Ectodermal cell (in vitro differentiated cells): Measurements from ENCODE around the gene ZNF362.

ENCODE experiments used
- H3K27ac ChIP-seq: 2 replicates; pipeline ENCODE4 v1.7.0; 2013; ENCODE audit warnings: mild to moderate bottlenecking, low read depth, low read length; ENCODE audit not compliant: insufficient read depth, poor library complexity, severe bottlenecking
- H3K27me3 ChIP-seq: 2 replicates; pipeline ENCODE4 v1.7.0; 2013; ENCODE audit warnings: mild to moderate bottlenecking, low read length; ENCODE audit not compliant: insufficient read depth, control insufficient read depth, poor library complexity, severe bottlenecking
- H3K36me3 ChIP-seq: one replicate; pipeline ENCODE4 v1.7.0; 2013; ENCODE audit warnings: low read length; ENCODE audit not compliant: control insufficient read depth, insufficient read depth
- H3K4me1 ChIP-seq: one replicate; pipeline ENCODE4 v1.7.0; 2013; ENCODE audit warnings: low read length; ENCODE audit not compliant: control insufficient read depth, insufficient read depth
- H3K4me3 ChIP-seq: 2 replicates; pipeline ENCODE4 v1.7.0; 2013; ENCODE audit warnings: low read depth, low read length, control low read depth; ENCODE audit not compliant: insufficient read depth
- H3K9me3 ChIP-seq: 2 replicates; pipeline ENCODE4 v1.7.0; 2013; ENCODE audit warnings: mild to moderate bottlenecking, low read length, moderate library complexity; ENCODE audit not compliant: control insufficient read depth
- WGBS, 2 experiments: methylation state at CpG; one replicate each; pipeline ENCODE4 v1.1.7; 2013; ENCODE audit warnings: missing lambda C conversion rate in 2 of 2; 5-methylcytosine and 5-hydroxymethylcytosine counted together

ZNF362 gene

DNA sequence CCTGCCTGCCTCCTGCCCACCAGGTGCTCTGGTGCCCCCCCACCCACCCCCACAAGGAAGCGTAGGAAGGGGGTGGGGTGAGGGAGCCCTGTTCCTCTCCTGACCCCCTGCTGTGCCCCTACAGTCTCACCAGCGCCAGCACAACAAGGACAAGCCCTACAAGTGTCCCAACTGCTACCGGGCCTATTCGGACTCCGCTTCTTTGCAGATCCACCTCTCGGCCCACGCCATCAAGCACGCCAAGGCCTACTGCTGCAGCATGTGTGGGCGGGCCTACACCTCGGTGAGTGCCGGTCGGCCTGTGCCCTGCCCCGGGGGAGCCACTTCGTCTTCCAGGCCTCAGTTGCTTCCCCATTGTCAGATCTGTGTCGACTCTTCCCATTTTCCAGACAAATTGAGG, 38.7 kb downstream of the ZNF362 start:
- peaks cover 20% of the 10 kb centered on the region for H3K36me3 ChIP-seq
- WGBS, 2 experiments = 85 to 88% methylated on average over 15 of the region's 15 CpGs
- H3K27ac ChIP-seq = no peak overlapping the region
- H3K9me3 ChIP-seq = no peaks in the 10 kb centered on the region
- no peaks in the 10 kb centered on the region for H3K4me1 ChIP-seq
- H3K4me3 ChIP-seq = no peak overlapping the region
- H3K27me3 ChIP-seq = no peaks in the 10 kb centered on the region

GRCh38 chr1:33295450-33296081, 39.3 kb downstream of the ZNF362 start:
- H3K4me3 ChIP-seq = no peak overlapping the region
- H3K27ac ChIP-seq = no peak overlapping the region
- no peaks in the 10 kb centered on the region for H3K4me1 ChIP-seq
- H3K36me3 ChIP-seq = peaks cover 20% of the 10 kb centered on the region
- H3K27me3 ChIP-seq = no peaks in the 10 kb centered on the region
- no peaks in the 10 kb centered on the region for H3K9me3 ChIP-seq
- WGBS, 2 experiments = 49 to 55% methylated on average over 12 of the region's 12 CpGs

DNA sequence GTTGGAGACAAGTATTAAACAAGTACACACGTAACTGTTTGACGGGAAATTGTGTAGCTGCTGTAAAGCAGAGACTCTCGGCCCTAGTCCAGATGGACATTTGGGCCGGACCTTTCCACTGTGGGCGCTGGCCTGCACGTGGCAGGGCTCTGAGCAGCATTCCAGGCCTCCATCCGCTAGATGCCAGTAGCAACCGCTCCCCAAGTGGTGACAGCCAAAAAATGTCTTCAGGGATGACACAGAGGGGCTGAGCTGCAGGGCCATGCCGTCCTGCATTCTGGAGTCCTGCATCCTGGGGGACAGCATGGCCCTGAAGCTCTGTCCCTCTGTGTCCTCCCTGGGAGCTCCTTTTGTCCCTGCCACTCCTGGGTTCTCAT, 39.8 kb downstream of the ZNF362 start:
- Histone ChIP-seq H3K4me1 (no peaks in the 10 kb centered on the region), H3K4me3 (no peak overlapping the region), H3K27me3 (no peaks in the 10 kb centered on the region), H3K9me3 (no peaks in the 10 kb centered on the region), H3K36me3 (peaks cover 20% of the 10 kb centered on the region), H3K27ac (no peak overlapping the region)
- 95% methylated on average over 9 of the region's 9 CpGs for WGBS, 2 experiments

DNA sequence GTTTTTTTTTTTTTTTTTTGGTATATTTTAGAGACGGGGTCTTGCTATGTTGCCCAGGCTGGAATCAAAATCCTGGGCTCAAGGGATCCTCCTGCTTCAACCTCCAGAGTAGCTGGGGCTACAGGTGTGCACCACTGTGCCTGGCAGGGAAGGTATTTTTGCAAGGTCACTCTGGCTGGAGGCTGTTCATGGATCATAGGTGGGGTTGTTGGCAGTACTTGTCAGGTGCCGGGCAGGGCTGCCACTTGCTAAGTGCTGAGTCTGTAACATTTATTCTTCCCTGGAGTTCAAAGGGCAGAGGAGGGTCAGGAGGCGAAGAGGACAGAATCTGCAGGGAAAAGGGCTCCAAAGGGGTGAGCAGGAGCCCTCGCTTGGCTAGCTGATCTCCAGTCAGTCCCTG, 40.5 kb downstream of the ZNF362 start:
- no peak overlapping the region for H3K27ac ChIP-seq
- 93 to 94% methylated on average over 4 of the region's 4 CpGs for WGBS, 2 experiments
- no peaks in the 10 kb centered on the region for H3K4me1 ChIP-seq
- no peak overlapping the region for H3K4me3 ChIP-seq
- no peaks in the 10 kb centered on the region for H3K27me3 ChIP-seq
- no peaks in the 10 kb centered on the region for H3K9me3 ChIP-seq
- peaks cover 20% of the 10 kb centered on the region for H3K36me3 ChIP-seq

DNA sequence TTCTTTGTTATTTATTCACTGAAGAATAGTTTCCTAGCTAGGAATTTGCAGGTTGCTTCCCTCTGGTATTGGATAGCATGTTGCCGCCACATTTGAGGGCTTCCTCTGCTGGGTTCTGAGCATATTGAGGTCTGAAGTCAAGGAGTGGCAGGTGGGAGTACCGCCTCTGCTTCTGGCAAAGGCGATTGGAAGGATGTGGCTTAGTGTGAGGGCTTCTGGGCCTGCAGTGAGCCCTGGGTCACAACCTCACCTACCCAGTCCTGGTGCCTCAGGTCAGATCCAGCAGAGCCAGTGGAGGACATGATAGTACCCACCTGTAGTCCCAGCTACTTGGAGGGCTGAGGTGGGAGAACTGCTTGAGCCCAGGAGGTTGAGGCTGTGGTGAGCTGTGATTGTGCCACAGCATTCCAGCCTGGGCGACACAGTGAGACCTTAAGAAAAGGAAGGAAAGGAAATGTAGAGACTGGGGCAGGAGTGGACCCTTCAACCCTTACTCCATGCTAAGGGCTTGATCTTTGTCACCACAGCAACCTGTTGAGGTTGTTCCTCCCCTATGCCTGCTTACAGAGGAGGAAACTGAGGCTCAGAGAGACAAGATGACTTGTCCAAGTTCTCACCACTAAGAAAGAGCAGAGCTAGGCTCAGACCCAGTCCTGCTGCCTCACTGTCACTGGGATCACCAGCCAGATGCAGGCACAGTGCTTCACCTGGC, 41.8 kb downstream of the ZNF362 start:
- H3K36me3 ChIP-seq = peaks cover 24% of the 10 kb centered on the region
- WGBS, 2 experiments = 92 to 94% methylated on average over 4 of the region's 4 CpGs
- H3K27ac ChIP-seq = no peak overlapping the region
- H3K4me3 ChIP-seq = no peak overlapping the region
- H3K9me3 ChIP-seq = no peaks in the 10 kb centered on the region
- no peaks in the 10 kb centered on the region for H3K4me1 ChIP-seq
- H3K27me3 ChIP-seq = no peaks in the 10 kb centered on the region

- Histone ChIP-seq H3K27me3 (no peaks in the 10 kb centered on the region), H3K9me3 (no peaks in the 10 kb centered on the region), H3K4me1 (no peaks in the 10 kb centered on the region), H3K4me3 (no peak overlapping the region), H3K27ac (no peak overlapping the region), H3K36me3 (peaks cover 23% of the 10 kb centered on the region)
- 83% methylated on average over 18 of the region's 18 CpGs for WGBS, 2 experiments
Measured at GRCh38 chr1:33298623-33299277, 42.5 kb downstream of the ZNF362 start.

GRCh38 chr1:33299461-33300155, 43.3 kb downstream of the ZNF362 start:
- no peak overlapping the region for H3K27ac ChIP-seq
- H3K9me3 ChIP-seq = no peaks in the 10 kb centered on the region
- H3K4me3 ChIP-seq = no peak overlapping the region
- whole genome bisulfite sequencing, 2 experiments = 91 to 92% methylated on average over 10 to 15 of the region's 15 CpGs
- no peaks in the 10 kb centered on the region for H3K4me1 ChIP-seq
- peaks cover 18% of the 10 kb centered on the region for H3K36me3 ChIP-seq
- no peaks in the 10 kb centered on the region for H3K27me3 ChIP-seq

DNA sequence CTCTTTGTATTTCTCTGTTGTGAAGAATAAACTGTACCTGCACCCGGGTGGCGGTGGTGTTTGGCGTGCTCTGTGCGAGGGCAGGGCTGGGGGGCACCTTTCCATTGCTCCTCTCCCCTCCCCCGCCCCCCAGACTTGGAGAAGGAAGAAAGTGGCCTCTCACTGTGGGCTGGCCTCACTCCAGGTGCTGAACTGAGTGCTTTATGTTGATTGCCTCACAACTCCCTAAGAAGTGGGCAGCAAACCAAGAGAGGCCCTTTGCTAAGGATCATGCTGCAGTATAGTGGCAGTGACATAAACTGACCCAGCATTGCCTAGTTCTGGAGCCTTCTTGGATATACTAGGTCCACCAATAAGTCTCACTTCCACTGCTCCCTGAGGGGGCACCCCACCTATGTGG, 44.4 kb downstream of the ZNF362 start:
- H3K36me3 ChIP-seq = peaks cover 18% of the 10 kb centered on the region
- no peak overlapping the region for H3K27ac ChIP-seq
- no peaks in the 10 kb centered on the region for H3K27me3 ChIP-seq
- H3K4me3 ChIP-seq = no peak overlapping the region
- H3K4me1 ChIP-seq = no peaks in the 10 kb centered on the region
- WGBS, 2 experiments = 87 to 89% methylated on average over 5 of the region's 5 CpGs
- no peaks in the 10 kb centered on the region for H3K9me3 ChIP-seq

DNA sequence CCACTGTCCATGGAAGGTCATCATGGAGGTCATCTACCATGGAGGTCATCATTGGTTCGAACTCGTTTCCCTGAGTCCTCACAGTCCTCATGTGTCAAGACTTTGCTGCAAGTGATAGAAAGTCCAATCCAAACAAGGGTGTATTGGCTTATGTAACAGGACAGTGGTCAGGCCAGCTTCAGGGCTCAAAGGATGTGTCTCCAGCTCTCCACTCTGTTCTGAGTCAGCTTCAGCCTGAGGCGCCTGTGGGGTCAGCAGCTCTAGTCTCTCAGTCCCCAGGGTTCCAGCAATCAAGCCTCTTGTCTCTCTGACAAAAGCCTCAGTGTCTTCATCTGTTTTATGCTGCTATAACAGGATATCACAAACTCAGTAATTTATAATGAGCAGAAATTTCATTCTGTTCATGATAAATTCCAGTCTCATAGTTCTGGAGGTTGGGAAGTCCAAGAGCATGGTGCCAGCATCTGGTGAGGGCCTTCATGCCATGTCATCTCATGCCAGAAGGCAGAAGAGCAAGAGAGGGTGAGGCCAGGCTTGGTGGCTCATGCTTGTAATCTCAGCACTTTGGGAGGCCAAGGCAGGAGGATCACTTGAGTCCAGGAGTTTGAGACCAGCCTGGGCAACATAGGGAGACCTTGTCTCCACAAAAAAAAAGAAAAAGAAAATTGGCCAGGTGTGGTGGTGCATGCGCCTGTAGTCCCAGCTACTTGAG, 45.1 kb downstream of the ZNF362 start:
- H3K9me3 ChIP-seq = no peaks in the 10 kb centered on the region
- no peak overlapping the region for H3K27ac ChIP-seq
- 95 to 98% methylated on average over 4 of the region's 4 CpGs for WGBS, 2 experiments
- peaks cover 14% of the 10 kb centered on the region for H3K36me3 ChIP-seq
- no peak overlapping the region for H3K4me3 ChIP-seq
- peaks cover 2% of the 10 kb centered on the region for H3K27me3 ChIP-seq
- H3K4me1 ChIP-seq = no peaks in the 10 kb centered on the region
